Calu3 (cell line): ENCODE measurements around the gene ARPC3. TPM values are rescaled to one million over a fixed set of nuclear protein-coding genes. Genes with fewer than 3 reads are reported as not detected.
A peak's percentile ranks its signal among the peaks of the same experiment; 100 is the strongest.

Experiments used
- Bru-seq: library from RNA; stranded (reverse); fragments of 400-500 nt; gene quantifications from one replicate; lab custom pipeline; 2021; lab: Mats Ljungman, UMichigan
- BruChase-seq, 2 experiments: library from RNA; stranded (reverse); fragments of 400-500 nt; gene quantifications; one replicate each; lab custom pipeline; 2021; lab: Mats Ljungman, UMichigan
- BruUV-seq: library from RNA; stranded (reverse); fragments of 400-500 nt; replicated peaks from 2 replicates; lab custom pipeline; 2021; lab: Mats Ljungman, UMichigan
- CTCF ChIA-PET: fragments of 300-600 bp; sonication (Branson Sonifier 250); formaldehyde crosslinking; loops from one replicate; lab custom pipeline; 2022; ENCODE audit warnings: antibody characterized with exemption; lab: Charles Lee
- DNase-seq: peaks from one replicate; pipeline ENCODE4 v3.0.0; 2022
- H3K27ac Mint-ChIP-seq: one replicate; pipeline ENCODE4 v1.8.0; 2022; ENCODE audit warnings: mixed read lengths; ENCODE audit not compliant: unreplicated experiment
- H3K27me3 Mint-ChIP-seq: one replicate; pipeline ENCODE4 v1.8.0; 2022; ENCODE audit warnings: mixed read lengths; ENCODE audit not compliant: unreplicated experiment
- H3K36me3 Mint-ChIP-seq: one replicate; pipeline ENCODE4 v1.8.0; 2022; ENCODE audit warnings: mild to moderate bottlenecking, moderate library complexity, mixed read lengths; ENCODE audit not compliant: insufficient read depth, unreplicated experiment
- H3K4me1 Mint-ChIP-seq: one replicate; pipeline ENCODE4 v1.8.0; 2022; ENCODE audit warnings: mild to moderate bottlenecking, low read depth, mixed read lengths; ENCODE audit not compliant: unreplicated experiment
- H3K4me3 Mint-ChIP-seq: one replicate; pipeline ENCODE4 v1.8.0; 2022; ENCODE audit warnings: mild to moderate bottlenecking, low read depth, moderate library complexity, mixed read lengths; ENCODE audit not compliant: unreplicated experiment
- H3K9me3 Mint-ChIP-seq: one replicate; pipeline ENCODE4 v1.8.0; 2022; ENCODE audit warnings: low read depth, mixed read lengths; ENCODE audit not compliant: unreplicated experiment
- intact Hi-C: fragments of 100-400 bp; cut with micrococcal nuclease; formaldehyde crosslinking; loops from one replicate; pipeline ENCODE4 v1.10.0; 2022; ENCODE audit not compliant: unreplicated experiment
- long read RNA-seq: library from polyadenylated mRNA; stranded (forward); transcript quantifications from one replicate; pipeline ENCODE4 v2.0.0, GENCODE V29; 2022
- total RNA-seq: library from RNA; stranded (reverse); gene quantifications from 2 replicates; pipeline ENCODE4 v1.2.3, GENCODE V29; 2022
- TF ChIP-seq, protein P1 (sequence below): fragments of 200-600 bp; IDR thresholded peaks from one replicate; pipeline ENCODE4 v1.8.0; 2022; ENCODE audit warnings: antibody characterized with exemption; ENCODE audit not compliant: unreplicated experiment

The ARPC3 gene
- total RNA-seq (321 and 344 TPM in 2 replicates), Bru-seq, nascent RNA (percentile 93 among the genes with signal in this experiment), BruChase-seq, experiment 1, labeled RNA remaining after a 6-hour chase (percentile 98 among the genes with signal in this experiment), BruChase-seq, experiment 2, labeled RNA remaining after a 2-hour chase (percentile 95 among the genes with signal in this experiment)
- long read RNA-seq, transcript ARPC3-201 (7 exons, 1,014 nt) = major isoform, 621 of 758 reads
- long read RNA-seq, partial matches to known transcripts = 118 of 758 reads
- long read RNA-seq, other reads (novel, unspliced or antisense) = 16 of 758 reads

DNA sequence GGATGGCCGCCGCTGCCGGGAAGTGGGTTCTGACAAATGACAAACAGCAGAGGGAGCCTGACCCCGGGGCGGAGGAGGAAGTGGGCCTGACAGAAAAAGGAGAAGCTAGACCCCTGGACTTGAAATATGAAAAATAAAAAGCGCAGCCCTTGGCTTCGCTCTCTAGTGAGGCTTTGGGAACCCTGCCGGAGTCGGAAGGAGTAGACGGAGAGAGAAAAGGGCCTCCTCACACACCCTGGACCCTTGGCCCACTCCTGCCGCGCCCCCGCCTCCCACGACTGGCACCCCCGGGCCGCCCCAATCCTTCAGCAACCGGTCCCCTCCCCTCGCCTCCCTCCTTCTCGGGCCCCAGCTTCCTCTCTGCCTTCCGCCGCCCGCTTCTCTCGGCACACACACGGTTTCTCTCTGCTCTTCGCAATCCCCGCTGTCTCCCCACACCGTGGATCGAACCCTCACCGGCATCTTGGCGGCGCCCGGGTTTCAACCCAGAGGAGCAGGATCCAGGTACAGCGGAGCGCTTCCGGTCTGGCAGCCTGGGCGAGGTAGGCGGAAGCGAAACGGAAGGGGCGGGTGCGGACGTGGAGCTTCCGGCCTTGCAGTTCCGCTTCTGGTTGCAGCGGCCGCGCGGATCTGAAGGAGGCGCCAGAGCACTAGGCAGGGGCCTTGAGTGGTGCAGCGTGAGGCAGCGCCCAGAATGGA is at the start of gene ARPC3:
Gene ARPC3 (minus strand): TSS at position 539 of the 699 bp plus-strand sequence. CDS start 77 bp downstream, at position 462.
- TF ChIP-seq, protein P1, sequence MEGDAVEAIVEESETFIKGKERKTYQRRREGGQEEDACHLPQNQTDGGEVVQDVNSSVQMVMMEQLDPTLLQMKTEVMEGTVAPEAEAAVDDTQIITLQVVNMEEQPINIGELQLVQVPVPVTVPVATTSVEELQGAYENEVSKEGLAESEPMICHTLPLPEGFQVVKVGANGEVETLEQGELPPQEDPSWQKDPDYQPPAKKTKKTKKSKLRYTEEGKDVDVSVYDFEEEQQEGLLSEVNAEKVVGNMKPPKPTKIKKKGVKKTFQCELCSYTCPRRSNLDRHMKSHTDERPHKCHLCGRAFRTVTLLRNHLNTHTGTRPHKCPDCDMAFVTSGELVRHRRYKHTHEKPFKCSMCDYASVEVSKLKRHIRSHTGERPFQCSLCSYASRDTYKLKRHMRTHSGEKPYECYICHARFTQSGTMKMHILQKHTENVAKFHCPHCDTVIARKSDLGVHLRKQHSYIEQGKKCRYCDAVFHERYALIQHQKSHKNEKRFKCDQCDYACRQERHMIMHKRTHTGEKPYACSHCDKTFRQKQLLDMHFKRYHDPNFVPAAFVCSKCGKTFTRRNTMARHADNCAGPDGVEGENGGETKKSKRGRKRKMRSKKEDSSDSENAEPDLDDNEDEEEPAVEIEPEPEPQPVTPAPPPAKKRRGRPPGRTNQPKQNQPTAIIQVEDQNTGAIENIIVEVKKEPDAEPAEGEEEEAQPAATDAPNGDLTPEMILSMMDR = peak; percentile 79
- peak; percentile 96 for DNase-seq
- H3K4me3 Mint-ChIP-seq = peak within 1 kb of the TSS; percentile 92
- no peaks in the 10 kb centered on the region for H3K27me3 Mint-ChIP-seq
- H3K9me3 Mint-ChIP-seq = no peaks in the 10 kb centered on the region
- CTCF ChIA-PET = interaction anchor here (0.6 to 1.7 kb wide), 11 partner anchors 9 to 438 kb away, joined by 3 to 21 read pairs (median 5); partner anchors contain the start of genes FAM216A, GPN3 and TCTN1
- BruUV-seq = no TSS peak
- intact Hi-C loops = loop anchor here (5.0 kb wide), 2 partner anchors 152 to 437 kb away; no protein-coding TSS in a partner anchor
- peaks cover 8% of the 10 kb centered on the region for H3K4me1 Mint-ChIP-seq
- H3K36me3 Mint-ChIP-seq = peaks cover 40% of the 10 kb centered on the region
- H3K27ac Mint-ChIP-seq = peak within 1 kb of the TSS; percentile 96

DNA sequence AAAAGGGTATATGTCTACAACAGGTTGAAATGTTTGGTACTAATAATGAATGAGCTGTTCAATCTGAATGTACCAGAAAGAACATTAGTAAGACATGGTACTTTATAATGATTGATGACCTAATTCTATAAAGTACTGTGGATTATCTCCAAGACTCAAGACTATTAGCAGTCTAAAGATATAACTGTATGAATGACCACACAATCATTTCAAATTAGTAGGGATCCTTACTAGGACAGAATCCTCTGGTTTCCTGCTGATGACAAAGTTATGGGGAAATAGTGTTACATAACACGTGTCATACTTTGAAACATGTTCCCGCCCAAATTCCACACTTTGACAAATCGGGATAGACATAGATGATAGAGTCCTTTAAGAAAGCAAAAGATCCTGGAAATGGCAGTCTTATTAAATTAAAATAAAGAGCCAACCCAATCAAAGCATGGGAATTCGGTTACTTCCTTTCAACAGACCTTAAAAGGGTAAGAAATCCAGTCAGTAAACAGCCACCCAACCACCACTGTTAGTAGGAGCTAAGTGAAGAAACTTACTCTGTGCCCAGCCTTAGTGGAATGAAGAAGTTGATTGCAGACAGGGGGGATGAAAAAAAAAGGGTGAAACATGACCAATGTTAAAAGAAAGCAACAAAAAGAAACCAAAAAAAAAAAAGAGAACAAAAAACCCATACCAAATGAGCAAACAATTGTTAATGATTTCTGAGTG is 49.0 kb upstream of the ARPC3 start:
- peaks cover 15% of the 10 kb centered on the region for H3K4me1 Mint-ChIP-seq
- no peak for DNase-seq
- no TSS peak for BruUV-seq
- H3K4me3 Mint-ChIP-seq = peak overlapping the region; percentile 95
- CTCF ChIA-PET = interaction anchor here (0.7 to 1.0 kb wide), 3 partner anchors 30 to 924 kb away, joined by 3 to 6 read pairs (median 4); partner anchors contain the start of genes FAM216A and GPN3
- intact Hi-C loops = no loop called here
- H3K36me3 Mint-ChIP-seq = peaks cover 49% of the 10 kb centered on the region
- no peaks in the 10 kb centered on the region for H3K9me3 Mint-ChIP-seq
- TF ChIP-seq, protein P1 = no peak
- peak overlapping the region; percentile 76 for H3K27ac Mint-ChIP-seq
- H3K27me3 Mint-ChIP-seq = no peaks in the 10 kb centered on the region

DNA sequence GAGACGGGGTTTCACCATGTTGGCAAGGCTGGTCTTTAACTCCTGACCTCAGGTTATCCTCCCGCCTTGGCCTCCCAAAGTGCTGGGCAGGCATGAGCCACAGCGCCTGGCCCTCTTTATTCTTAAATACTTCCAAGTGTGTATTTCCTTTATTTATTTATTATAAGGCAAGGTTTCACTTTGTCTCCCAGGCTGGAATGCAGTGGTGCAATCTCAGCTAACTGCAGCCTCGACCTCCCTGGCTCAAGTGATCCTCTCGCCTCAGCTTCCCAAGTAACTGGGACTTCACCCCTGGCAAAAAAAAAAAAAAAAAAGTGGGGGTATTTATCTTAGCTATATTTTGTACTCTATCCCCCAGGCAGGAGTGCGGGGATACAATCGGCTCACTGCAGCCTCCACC is 25.3 kb upstream of the ARPC3 start:
- CTCF ChIA-PET = interaction anchor here (0.7 kb wide), 1 partner anchor 489 kb away, joined by 3 read pairs; no protein-coding TSS in a partner anchor

More for the DNA sequence above, 25.3 kb upstream of the ARPC3 start:
- intact Hi-C loops = no loop called here
- BruUV-seq = no TSS peak
- Mint-ChIP-seq H3K36me3 (peaks cover 7% of the 10 kb centered on the region), H3K4me1 (no peaks in the 10 kb centered on the region), H3K4me3 (no peak overlapping the region), H3K9me3 (no peaks in the 10 kb centered on the region), H3K27ac (no peak overlapping the region), H3K27me3 (no peaks in the 10 kb centered on the region)
- TF ChIP-seq, protein P1 = no peak
- DNase-seq = no peak
